ENCODE measurements around the gene ZSCAN16. TPM values are rescaled to one million over a fixed set of nuclear protein-coding genes. Genes with fewer than 3 reads are reported as not detected.

ZSCAN16 gene
- total and polyA plus RNA-seq, 2 of the 13 experiments (the other 11 are each of a cell fraction or from before 2014, with no cell fraction given), result 5.7 to 12.7 TPM

DNA sequence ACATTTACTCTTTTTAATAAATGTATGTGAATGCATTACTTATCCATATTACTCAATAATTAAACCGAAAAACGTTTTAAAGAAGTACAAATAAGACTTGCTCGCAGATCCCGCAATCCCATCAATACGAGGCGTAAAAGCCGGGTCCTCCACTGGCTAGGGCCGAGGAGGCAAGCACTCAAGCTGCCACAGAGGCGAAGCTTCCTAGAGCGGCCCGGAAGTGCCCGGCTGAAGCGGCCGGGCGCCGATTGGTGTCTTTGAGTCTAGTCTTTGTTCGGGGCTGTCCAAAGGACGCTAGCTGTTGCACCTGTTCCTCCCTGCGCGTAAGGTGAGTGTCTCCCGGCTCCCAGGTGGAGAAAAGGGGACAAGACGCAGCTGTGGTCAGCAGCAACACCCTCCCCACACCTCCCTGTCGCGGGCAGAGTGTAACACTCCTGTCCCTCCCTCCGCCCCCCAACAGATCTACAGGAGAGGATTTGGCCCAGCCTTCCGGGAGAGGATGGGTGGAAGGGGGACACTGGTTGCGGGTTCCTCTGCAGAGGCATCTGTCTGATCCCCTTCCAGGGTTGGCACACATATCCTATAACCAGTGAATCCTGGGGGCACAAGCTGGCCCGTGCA is at the start of gene ZSCAN16 (continued):
- TF ChIP-seq ZFX (CRISPR knock-in tag; IDR thresholded peaks at IDR 0.05; ENCODE audit: low read depth) (peak; percentile 78), HNRNPLL (IDR thresholded peaks at IDR 0.05; ENCODE audit: low read depth, low read length, poor library complexity, severe bottlenecking) (peak; percentile 77), ARNT (IDR thresholded peaks at IDR 0.05) (no peak), MATR3 (CRISPR knock-in tag; IDR thresholded peaks at IDR 0.05) (no peak), GABPB1 (CRISPR knock-in tag; IDR thresholded peaks at IDR 0.05) (peak; percentile 98), MYC (CRISPR knock-in tag; IDR thresholded peaks at IDR 0.05; ENCODE audit: borderline replicate concordance) (peak; percentile 81; the same call in 1 of the 2 replicates), ZNF230 (CRISPR knock-in tag; IDR thresholded peaks at IDR 0.05) (no peak), MED13 (CRISPR knock-in tag; IDR thresholded peaks at IDR 0.05) (0 out of 2 replicates have a peak, but pooled peaks have one; percentile 48), DMAP1 (CRISPR knock-in tag; IDR thresholded peaks at IDR 0.05) (peak; percentile 93), ZNF563 (CRISPR knock-in tag; IDR thresholded peaks at IDR 0.05) (no peak; the same call in 1 of the 2 replicates), ISX (CRISPR knock-in tag; conservative IDR thresholded peaks at IDR 0.05) (no peak; the same call in 1 of the 2 replicates), GMEB2 (CRISPR knock-in tag; IDR thresholded peaks at IDR 0.05; ENCODE audit: low read depth) (peak; percentile 47; the same call in 1 of the 2 replicates), ERF (CRISPR knock-in tag; IDR thresholded peaks at IDR 0.05) (peak; percentile 87; the same call in 1 of the 2 replicates), ELF3 (CRISPR knock-in tag; IDR thresholded peaks at IDR 0.05) (peak; percentile 86), SIN3B (IDR thresholded peaks at IDR 0.05; ENCODE audit: low read length) (peak; percentile 71; the same call in 1 of the 2 replicates), SRY (CRISPR knock-in tag; IDR thresholded peaks at IDR 0.05) (peak; percentile 75), SRSF4 (IDR thresholded peaks at IDR 0.05; ENCODE audit: low read depth, low read length, poor library complexity, severe bottlenecking) (no peak)
- TF ChIP-seq, protein P1, sequence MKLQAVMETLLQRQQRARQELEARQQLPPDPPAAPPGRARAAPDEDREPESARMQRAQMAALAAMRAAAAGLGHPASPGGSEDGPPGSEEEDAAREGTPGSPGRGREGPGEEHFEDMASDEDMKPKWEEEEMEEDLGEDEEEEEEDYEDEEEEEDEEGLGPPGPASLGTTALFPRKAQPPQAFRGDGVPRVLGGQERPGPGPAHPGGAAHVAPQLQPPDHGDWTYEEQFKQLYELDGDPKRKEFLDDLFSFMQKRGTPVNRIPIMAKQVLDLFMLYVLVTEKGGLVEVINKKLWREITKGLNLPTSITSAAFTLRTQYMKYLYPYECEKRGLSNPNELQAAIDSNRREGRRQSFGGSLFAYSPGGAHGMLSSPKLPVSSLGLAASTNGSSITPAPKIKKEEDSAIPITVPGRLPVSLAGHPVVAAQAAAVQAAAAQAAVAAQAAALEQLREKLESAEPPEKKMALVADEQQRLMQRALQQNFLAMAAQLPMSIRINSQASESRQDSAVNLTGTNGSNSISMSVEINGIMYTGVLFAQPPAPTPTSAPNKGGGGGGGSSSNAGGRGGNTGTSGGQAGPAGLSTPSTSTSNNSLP (IDR thresholded peaks at IDR 0.05; ENCODE audit: low read depth, low read length), result no peak
- TF ChIP-seq, protein P2, sequence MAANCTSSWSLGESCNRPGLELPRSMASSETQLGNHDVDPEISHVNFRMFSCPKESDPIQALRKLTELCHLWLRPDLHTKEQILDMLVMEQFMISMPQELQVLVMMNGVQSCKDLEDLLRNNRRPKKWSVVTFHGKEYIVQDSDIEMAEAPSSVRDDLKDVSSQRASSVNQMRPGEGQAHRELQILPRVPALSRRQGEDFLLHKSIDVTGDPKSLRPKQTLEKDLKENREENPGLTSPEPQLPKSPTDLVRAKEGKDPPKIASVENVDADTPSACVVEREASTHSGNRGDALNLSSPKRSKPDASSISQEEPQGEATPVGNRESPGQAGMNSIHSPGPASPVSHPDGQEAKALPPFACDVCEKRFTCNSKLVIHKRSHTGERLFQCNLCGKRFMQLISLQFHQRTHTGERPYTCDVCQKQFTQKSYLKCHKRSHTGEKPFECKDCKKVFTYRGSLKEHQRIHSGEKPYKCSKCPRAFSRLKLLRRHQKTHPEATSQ (CRISPR knock-in tag; IDR thresholded peaks at IDR 0.05; ENCODE audit: borderline replicate concordance), result no peak
- TF ChIP-seq, protein P3, sequence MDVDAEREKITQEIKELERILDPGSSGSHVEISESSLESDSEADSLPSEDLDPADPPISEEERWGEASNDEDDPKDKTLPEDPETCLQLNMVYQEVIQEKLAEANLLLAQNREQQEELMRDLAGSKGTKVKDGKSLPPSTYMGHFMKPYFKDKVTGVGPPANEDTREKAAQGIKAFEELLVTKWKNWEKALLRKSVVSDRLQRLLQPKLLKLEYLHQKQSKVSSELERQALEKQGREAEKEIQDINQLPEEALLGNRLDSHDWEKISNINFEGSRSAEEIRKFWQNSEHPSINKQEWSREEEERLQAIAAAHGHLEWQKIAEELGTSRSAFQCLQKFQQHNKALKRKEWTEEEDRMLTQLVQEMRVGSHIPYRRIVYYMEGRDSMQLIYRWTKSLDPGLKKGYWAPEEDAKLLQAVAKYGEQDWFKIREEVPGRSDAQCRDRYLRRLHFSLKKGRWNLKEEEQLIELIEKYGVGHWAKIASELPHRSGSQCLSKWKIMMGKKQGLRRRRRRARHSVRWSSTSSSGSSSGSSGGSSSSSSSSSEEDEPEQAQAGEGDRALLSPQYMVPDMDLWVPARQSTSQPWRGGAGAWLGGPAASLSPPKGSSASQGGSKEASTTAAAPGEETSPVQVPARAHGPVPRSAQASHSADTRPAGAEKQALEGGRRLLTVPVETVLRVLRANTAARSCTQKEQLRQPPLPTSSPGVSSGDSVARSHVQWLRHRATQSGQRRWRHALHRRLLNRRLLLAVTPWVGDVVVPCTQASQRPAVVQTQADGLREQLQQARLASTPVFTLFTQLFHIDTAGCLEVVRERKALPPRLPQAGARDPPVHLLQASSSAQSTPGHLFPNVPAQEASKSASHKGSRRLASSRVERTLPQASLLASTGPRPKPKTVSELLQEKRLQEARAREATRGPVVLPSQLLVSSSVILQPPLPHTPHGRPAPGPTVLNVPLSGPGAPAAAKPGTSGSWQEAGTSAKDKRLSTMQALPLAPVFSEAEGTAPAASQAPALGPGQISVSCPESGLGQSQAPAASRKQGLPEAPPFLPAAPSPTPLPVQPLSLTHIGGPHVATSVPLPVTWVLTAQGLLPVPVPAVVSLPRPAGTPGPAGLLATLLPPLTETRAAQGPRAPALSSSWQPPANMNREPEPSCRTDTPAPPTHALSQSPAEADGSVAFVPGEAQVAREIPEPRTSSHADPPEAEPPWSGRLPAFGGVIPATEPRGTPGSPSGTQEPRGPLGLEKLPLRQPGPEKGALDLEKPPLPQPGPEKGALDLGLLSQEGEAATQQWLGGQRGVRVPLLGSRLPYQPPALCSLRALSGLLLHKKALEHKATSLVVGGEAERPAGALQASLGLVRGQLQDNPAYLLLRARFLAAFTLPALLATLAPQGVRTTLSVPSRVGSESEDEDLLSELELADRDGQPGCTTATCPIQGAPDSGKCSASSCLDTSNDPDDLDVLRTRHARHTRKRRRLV (CRISPR knock-in tag; IDR thresholded peaks at IDR 0.05), result no peak
